Activated gamma-delta T cell (primary cell): ENCODE measurements around the gene MLH3.
A peak's percentile ranks its signal among the peaks of the same experiment; 100 is the strongest.
"Not testable (repeated sequence)": the region's sequence is repeated elsewhere in the genome, so short reads cannot be mapped to it uniquely, and the experiment has no call there.

ENCODE experiments used
- DNase-seq: peaks from one replicate; lab custom pipeline; 2025; lab: John Stamatoyannopoulos, UW

The MLH3 gene

DNA sequence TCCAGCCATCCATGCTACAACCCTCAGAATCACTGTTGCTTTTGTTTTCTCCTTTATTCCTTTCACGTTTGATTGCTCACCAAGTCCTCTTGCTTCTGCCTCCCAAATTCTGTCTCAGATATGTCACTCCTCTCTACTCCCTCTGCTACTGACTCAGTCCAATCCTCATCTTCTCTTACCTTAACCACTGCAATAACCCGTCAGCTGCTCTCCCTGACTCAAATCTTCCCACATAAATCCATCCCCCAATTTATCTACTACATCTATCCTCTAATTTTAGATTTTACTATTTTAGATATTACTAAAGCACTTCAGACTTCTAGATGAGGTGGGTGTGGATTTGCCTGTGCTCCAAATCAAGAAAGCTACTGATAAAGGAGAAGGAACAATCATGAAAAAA lies 25.4 kb downstream of the MLH3 start:
- DNase-seq = no peak

DNA sequence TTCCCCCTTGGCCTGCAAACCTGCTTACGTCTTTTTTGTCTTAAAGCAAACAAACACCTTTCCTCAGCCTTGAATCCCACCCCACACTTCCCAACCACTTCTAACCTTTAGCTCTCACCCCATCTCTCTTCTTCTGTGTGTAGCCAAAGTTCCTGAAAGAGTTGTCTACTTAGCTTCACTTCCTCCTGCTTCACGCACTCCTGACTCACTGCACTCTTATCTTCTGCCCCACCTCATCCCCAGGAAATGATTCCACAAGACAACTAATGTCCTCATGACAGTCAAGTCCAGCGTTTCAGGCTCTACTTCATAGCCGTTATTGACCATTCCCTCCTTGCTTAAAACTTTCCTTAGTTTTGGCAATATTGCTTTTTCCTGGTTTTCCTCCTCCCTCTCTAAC lies 26.2 kb downstream of the MLH3 start:
- DNase-seq = no peak

DNA sequence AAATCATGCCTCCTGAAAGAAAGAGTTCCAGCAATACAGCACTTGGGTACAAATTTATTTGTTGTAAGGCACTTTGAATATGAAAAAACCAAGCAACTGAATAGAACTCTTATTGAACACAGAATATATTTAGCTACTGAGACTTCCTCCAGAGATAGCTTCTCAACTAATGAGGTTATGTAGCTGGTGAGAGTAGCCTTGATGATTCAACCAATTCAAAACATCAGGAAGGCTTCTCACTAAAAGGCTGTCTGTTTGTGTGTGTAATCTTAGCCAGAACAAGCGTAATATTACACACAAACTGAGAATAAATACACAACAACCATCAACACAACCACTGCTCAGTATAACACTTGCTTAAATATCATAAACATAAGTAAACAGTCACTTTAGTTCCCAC lies 28.2 kb downstream of the MLH3 start:
- DNase-seq = no peak

DNA sequence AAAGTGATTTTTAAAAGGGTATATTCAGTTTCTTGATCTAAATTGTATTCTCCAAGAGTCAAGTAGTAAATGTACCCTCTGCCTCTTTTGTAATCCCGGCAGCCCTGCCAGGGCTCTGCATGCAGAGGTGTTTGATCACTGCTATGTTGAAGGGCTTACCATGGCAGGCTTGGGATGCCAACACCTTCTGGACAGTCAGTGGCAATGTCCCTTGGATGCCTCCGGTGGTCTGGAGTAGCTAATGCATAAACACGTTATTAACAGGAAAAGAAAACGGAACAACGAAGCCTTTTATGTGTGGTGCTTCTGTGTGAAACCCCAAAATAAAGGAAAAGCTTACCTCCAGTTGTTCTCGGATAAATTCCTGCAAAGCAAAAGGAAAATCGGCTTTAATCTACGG lies 28.6 kb downstream of the MLH3 start:
- no peak for DNase-seq

DNA sequence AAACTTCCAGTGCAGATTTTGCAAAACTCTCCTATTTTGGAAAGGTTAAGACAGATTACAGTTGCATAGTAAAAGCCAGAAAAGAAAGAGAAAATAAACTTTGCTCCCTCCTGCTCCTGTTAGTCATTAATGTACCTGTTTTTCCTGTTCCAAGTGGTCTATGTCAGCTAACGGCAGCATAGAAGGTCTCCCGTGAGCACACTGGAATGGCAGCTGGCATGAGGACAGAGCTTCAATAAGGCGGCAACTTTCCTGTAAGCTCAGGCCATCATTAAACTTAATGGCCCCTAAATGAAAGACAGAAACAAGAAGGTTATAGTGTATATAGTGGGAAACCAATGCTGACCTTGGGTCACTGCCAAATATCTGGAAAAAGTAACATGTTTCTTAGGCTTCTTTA lies 32.6 kb downstream of the MLH3 start:
- no peak for DNase-seq

DNA sequence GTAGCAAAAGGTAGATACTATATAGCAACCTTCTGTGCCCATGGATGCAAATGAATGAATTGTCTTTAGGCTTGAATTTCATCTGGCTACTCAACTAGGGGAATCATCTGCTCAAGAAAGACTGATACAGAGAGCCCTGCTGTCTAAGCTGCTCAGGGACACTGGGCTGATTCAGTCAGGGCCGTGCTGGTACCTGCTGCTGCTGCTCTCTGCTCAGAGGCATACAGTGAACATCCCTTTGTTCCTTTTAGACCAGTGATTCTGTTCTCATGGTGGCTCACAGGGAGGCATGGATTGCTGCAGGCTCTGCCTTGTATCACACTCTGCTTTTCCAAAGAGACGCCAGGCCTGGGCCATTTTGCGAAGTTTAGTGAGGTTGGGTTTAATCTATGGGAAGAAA lies 34.5 kb downstream of the MLH3 start:
- no peak for DNase-seq

DNA sequence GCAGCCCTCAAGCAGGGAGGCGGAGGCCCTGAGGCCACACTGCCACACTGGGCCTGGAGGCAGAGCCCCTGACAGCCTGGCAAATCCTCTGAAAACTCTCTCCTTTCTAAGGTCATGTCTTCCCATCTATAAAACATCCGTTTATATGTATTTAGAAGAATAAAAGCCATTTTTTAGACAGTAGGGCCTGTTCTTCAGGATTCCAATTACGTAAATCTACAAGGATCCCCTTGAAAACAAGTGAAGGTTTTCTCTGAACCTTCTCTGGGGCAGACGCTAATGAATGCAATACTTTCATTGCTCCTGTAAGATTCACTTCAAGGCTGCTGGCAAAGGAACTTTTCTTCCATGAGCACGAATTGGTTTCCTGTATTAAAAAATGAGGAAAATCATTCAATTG lies 35.8 kb downstream of the MLH3 start:
- DNase-seq = no peak

DNA sequence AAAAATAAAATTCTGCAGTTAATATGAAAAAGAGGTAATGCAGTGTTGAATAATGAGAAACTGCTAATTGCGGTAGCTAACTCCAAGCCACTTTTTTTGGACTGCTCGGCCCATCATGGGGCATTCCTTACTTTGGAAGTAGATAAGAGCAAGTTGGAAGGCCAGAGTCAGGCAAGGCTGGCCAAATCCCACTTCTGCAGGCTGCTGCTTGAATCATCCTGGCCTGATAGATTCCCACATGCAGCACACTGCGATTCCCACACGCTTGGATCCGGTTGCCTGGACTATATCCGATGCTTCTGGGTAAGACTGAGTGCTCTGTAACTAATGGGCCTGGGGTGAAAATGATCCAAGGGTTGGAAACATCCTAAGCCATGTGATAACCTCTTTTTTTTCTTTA lies 38.0 kb downstream of the MLH3 start:
- DNase-seq = no peak

DNA sequence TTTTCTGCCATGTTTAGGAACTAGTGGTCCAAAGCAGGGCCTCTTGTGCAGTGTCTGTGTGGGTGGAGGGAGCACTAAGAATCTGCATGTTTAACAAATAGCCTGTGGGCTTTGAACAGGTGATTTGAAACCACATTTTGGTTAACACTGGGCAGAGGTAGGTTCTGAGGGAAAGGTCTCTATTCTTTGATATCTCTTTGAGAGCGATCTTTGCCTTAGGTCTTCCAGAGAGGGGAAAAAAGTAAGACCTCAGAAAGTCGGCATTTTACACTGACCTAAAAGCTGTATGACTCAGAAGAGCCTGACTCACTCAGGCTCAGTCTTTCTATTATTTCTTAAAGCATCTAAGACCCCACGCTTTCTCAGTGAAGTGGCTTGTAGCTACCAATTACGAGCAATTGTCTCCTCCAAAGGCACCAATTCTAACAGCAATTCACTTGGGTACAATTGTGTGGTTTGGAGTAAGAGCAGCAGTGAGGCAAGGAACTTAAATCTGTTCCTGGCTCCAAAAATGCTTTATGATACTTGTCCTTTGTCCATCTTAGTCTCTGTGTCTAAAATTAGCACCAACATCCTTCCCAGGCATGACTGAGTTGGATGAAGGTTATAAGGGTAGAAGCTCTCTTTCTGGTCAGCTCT lies 39.8 kb downstream of the MLH3 start:
- no peak for DNase-seq

DNA sequence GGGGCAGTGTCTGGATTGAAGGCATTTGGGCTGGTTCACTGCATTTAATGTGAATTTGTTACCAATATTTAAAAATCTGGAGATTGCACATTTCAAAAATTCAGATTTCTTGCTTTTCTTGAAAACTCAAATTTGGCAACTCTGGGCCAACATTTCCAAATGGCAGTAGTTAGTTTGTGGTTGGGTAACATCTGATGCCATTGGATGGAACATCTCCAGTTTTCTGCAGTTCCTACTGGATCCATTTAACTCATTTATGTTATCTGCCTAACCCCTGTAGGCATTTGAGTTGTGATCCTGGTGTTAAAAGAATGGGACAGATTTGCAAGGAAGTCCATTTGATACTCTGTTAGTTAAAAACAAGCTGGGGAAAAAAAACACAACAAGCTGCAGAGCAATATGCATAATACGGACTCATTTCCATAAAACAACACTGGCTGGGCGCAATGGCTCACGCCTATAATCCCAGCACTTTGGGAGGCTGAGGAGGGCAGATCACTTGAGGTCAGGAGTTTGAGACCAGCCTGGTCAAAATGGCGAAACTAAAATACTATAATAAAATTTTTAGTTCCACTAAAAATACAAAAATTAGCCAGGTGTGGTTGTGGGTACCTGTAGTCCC lies 40.7 kb downstream of the MLH3 start:
- no peak for DNase-seq

DNA sequence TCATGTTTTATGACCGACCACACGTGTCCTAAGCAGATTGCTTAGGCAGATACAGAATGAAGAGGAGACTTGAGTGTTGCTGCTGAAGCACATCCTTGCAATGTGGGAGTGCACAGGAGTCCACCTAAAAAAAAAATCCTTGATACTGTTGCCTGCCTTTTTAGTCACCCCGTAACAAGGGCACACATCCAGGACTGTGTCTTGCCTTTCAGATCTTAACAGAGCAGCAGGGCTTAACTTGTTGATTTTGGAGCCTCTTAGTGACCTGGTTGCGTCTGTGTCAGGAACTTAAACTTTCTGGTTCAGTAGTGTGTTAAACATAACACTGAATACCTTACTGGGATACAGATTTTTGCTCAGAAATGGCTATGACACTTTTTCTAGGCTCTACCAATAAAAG lies 42.1 kb downstream of the MLH3 start:
- DNase-seq = no peak

DNA sequence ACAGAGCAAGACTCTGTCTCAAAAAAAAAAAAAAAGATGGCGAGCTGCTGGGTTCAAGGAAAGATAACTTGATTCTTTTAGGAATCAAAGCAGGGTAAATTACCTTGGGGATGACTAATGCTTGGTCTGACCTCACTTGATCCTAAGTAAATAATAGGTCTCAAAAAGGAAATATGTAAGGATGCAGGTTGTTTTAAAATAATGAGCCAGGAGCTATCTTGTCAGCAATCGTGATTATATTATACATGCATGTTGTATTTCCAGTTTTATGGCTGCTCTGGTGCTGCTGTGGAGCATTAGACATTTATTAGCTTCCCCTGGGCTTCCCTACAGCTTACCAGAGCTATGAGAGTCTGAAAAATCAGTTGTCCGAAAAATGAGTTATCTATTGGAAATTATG lies 45.9 kb downstream of the MLH3 start:
- DNase-seq = no peak

DNA sequence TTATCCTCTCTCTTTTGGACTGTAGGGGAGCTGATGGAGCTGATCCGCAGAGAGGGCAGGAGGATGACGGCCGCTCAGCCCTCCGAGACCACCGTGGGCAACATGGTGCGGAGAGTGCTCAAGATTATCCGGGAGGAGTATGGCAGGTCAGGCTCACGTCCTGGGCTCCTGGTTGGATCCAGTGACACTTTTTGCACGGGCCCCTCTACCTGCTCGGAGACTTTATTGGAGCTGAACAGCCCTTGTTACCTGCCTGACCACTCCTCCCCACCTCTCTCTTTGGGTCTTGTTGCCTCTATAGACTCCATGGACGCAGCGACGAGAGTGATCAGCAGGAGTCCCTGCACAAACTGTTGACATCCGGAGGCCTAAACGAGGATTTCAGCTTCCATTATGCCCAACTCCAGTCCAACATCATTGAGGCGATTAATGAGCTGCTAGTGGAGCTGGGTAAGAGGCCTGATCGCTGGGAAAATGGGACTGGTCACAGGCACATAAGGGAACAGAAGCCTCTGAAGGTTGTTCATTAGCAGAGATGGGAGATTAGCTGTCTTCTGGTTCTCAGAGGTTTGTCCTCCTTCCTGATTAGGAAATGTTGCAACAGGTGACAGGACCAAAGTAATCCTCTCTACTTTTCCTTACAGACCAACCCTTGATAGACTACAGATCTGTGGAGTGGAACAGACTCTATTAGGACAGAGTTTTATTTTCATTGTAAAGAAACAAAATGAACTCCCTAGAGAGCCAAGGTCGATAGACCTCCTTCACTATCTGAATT lies 47.8 kb downstream of the MLH3 start:
- DNase-seq = no peak

DNA sequence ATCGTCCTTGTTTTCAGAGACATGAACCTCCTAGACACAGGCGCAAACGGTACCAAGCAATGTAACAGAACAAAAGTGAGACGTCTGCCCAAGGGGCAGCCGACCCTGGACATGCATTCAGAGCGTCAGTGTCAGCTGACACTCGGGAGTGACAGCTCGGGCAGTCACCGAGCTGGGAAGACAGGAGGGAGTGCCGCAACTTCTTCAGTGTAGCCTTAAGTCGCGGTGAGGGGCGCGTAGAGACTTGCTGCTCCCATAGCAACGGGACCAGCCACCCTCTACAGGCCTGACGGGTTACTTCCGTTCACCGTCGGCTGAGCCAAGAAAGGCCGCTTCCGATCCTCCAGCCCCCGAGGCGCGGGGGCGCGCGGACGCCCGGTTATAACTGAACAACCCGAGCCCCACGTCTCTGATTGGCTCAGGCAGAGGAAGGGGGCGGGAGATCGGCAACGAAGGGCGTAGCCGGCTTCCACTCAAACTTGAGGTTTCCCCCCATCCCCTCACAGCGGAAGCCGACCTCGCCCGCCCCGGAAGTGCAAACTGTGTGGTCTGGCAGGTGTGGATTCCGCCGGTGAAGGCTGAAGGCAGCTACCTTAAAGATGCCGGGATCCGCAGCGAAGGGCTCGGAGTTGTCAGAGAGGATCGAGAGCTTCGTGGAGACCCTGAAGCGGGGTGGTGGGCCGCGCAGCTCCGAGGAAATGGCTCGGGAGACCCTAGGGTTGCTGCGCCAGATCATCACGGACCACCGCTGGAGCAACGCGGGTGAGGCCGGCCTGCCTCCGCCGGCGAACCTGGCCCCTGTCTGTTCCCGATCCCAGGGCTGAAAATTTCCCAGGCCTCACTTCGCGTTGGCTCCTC lies 48.6 kb downstream of the MLH3 start, which contains the start of gene EIF2B2:
TSS of gene EIF2B2 (plus strand) at position 530 of the 858 bp plus-strand sequence. CDS start at position 600, 70 bp downstream.
- peak; percentile 98 for DNase-seq

DNA sequence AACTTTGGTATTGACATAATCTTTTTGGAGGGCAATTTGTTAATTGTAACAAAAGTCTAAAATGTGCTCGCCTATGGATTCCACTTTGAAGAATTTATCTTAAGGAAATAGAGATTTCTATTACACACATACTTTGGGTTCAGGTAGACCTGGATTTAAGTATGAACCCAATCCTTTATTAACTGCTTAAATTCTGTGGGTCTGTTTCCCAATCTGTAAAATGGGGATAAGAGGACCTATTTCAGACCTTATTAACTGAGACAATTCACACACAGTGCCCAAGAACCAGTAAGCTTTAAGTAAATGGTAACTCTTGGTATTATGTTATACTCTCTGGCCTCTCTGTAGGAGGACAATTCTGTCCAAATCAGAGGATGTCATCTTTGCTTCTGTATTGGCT lies 49.4 kb downstream of the MLH3 start:
- DNase-seq = no peak

DNA sequence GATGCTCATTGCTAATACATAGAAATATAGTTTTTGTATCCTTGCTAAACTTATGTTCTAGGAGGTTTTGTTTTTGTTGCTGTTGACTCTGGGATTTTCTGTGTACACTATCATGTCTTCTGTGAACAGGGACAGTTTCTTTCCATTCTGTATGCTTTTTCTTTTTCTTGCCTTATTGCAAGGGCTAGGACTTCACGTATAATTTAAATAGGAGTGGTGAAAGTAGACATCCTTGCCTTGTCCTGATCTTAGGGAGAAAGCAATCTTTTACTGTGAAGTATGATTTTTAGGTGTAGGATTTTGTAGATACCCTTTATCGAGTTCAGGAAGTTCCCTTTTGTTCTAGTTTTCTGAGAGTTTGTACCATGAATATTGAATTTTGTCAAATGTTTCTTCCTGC lies 50.0 kb downstream of the MLH3 start:
- no peak for DNase-seq

DNA sequence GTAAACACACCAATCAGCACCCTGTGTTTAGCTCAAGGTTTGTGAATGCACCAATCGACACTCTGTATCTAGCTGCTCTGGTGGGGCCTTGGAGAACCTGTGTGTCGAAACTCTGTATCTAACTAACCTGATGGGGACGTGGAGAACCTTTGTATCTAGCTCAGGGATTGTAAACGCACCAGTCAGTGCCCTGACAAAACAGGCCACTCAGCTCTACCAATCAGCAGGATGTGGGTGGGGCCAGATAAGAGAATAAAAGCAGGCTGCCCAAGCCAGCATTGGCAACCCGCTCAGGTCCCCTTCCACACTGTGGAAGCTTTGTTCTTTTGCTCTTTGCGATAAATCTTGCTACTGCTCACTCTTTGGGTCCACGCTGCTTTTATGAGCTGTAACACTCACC lies 55.5 kb downstream of the MLH3 start:
- DNase-seq = not testable (repeated sequence)

DNA sequence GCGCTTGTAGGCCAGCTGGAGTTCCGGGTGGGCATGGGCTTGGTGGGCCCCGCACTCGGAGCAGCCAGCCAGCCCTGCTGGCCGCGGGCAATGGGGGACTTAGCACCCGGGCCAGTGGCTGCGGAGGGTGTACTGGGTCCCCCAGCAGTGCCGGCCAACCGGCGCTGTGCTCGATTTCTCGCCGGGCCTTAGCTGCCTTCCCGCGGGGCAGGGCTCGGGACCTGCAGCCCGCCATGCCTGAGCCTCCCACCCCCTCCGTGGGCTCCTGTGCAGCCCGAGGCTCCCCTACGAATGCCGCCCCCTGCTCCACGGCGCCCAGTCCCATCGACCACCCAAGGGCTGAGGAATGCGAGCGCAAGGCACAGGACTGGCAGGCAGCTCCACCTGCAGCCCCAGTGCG lies 57.1 kb downstream of the MLH3 start:
- not testable (repeated sequence) for DNase-seq

DNA sequence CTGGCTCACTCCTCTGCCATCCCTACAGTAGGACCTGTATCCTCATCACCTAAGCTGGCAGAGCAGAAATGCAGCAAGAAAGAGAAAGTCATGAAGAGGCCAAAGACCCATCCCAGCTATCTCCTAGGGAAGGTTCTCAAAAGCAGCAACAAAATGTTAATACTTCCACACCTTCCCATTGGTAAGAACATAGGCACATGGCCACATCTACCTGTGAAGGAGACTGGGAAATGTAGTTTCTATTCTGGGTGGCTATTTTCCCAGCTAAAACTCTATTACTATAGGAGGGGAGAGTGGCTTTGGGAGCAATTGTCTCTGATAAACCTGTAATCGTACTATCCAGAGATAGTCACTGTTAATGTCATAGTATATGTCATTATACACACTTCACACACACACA lies 62.3 kb downstream of the MLH3 start:
- no peak for DNase-seq

DNA sequence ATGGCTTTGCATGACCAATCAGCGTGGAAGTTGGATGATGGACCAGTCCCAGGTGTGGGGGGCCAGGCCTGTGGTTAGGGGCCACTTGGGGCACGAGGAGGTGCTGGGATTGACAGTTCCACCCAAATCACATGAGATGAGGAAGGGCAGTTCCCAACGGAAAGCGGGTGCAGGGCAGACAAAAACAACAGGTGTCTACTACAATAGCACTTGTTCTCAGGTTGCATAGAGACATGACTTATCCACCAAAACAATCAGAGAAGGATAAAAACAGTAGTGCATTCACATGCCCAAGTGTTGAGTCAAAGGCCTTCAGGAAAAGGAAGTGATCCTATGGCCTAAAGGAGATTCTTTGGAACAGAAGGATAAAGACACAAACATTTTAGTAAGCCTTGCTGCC lies 63.1 kb downstream of the MLH3 start:
- no peak for DNase-seq

DNA sequence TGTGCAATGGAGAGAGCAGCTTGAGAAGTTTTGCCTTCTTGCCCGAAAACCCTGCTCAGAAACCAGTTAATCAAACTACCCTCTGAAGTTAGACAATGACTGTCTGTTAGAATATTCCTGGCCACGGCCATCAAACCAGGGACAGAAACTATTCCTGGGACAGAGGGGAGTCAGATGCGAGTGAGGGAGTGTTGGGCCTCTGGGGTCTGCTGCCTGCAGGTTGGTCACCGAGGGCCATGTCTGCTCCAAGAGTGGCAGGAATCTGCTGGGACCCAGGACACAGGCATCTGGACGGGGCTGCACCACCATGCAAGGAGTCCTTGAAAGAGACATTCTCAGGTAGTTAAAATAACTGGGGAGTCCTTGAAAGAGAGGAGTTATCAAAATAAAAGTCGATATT lies 65.5 kb downstream of the MLH3 start:
- DNase-seq = no peak

DNA sequence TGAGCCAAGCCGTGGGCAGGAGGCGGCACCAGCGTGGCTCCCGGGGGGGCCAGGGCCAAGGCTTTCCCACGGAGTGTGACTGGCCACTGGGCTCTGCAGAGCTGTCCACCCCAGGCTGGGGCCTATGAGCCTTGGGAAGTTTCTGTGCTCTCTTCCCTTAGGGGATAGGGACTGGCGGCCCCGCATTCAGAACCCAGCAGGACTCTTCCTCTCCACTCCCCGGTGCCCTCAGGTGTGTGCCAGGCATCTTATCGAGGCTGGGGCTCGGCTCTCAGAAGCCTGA lies 66.3 kb downstream of the MLH3 start:
- DNase-seq = no peak
